ENCODE data around the gene ZNF492. TPM values are rescaled to one million over a fixed set of nuclear protein-coding genes. Genes with fewer than 3 reads are reported as not detected.
A peak's percentile ranks its signal among the peaks of the same experiment; 100 is the strongest.

ZNF492 gene
- total and polyA plus RNA-seq, 8 donors: 0.05 to 0.31 (median 0.09) TPM; not detected in 3

GRCh38 chr19:22622901-22623840 is 11.0 kb upstream of the ZNF492 start:
- DNase-seq (peak in 1 of 6 donors; percentile 42), FAIRE-seq (no peak), ATAC-seq (peak; percentile 55 to 91 (median 78))
- H3K9me3 ChIP-seq: no peaks in the 10 kb centered on the region
- H3K4me3 ChIP-seq: peak overlapping the region in 2 of 4 donors; percentile 10 to 21
- no peaks in the 10 kb centered on the region for H3K36me3 ChIP-seq
- H3K4me1 ChIP-seq: no peaks in the 10 kb centered on the region
- peak in 1 of 4 donors; percentile 6 for TF ChIP-seq CTCF (IDR thresholded peaks at IDR 0.05)
- intact Hi-C loops (cut with DNase I): no loop called here
- WGBS, 2 donors: 3 to 4% methylated on average over 58 to 71 of the region's 71 CpGs
- H3K27me3 ChIP-seq: no peaks in the 10 kb centered on the region
- no peak overlapping the region for H3K27ac ChIP-seq

GRCh38 chr19:22623841-22624221 is 10.3 kb upstream of the ZNF492 start:
- intact Hi-C loops (cut with DNase I): no loop called here
- H3K4me1 ChIP-seq: no peaks in the 10 kb centered on the region
- 28 to 33% methylated on average over 15 to 16 of the region's 16 CpGs for WGBS, 2 donors
- DNase-seq: no peak
- no peaks in the 10 kb centered on the region for H3K36me3 ChIP-seq
- no peak for FAIRE-seq
- peak overlapping the region in 1 of 4 donors; percentile 21 for H3K4me3 ChIP-seq
- no peaks in the 10 kb centered on the region for H3K9me3 ChIP-seq
- ATAC-seq: peak in 3 of 4 donors; percentile 19 to 58 (median 48)
- no peak for TF ChIP-seq CTCF (IDR thresholded peaks at IDR 0.05)
- no peaks in the 10 kb centered on the region for H3K27me3 ChIP-seq
- no peak overlapping the region for H3K27ac ChIP-seq

GRCh38 chr19:22625266-22626035 is 8.7 kb upstream of the ZNF492 start:
- FAIRE-seq: no peak
- DNase-seq: no peak
- Histone ChIP-seq H3K4me1 (no peaks in the 10 kb centered on the region), H3K27ac (no peak overlapping the region), H3K36me3 (no peaks in the 10 kb centered on the region), H3K4me3 (no peak overlapping the region), H3K27me3 (no peaks in the 10 kb centered on the region), H3K9me3 (no peaks in the 10 kb centered on the region)
- intact Hi-C loops (cut with DNase I): no loop called here
- TF ChIP-seq CTCF (IDR thresholded peaks at IDR 0.05): no peak
- WGBS, 2 donors: 48 to 51% methylated on average over 8 of the region's 8 CpGs
- ATAC-seq: no peak

- ATAC-seq (no peak), FAIRE-seq (no peak)
Measured at GRCh38 chr19:22627526-22627925, 6.6 kb upstream of the ZNF492 start.

More at GRCh38 chr19:22627526-22627925, 6.6 kb upstream of the ZNF492 start:
- no peaks in the 10 kb centered on the region for H3K4me1 ChIP-seq
- intact Hi-C loops (cut with DNase I): no loop called here
- 46 to 54% methylated on average over 1 of the region's 1 CpG for WGBS, 2 donors
- no peak for TF ChIP-seq CTCF (IDR thresholded peaks at IDR 0.05)
- H3K9me3 ChIP-seq: no peaks in the 10 kb centered on the region
- no peaks in the 10 kb centered on the region for H3K27me3 ChIP-seq
- H3K4me3 ChIP-seq: no peak overlapping the region
- H3K27ac ChIP-seq: no peak overlapping the region
- no peak for DNase-seq
- no peaks in the 10 kb centered on the region for H3K36me3 ChIP-seq

Measured in pancreas (tissue), 10 donors.